ENCODE data around the gene UBE2J2. TPM values are rescaled to one million over a fixed set of nuclear protein-coding genes. Genes with fewer than 3 reads are reported as not detected.

Gene UBE2J2
- total RNA-seq, 1 experiment from 2014 or later, result 83.4 TPM

DNA sequence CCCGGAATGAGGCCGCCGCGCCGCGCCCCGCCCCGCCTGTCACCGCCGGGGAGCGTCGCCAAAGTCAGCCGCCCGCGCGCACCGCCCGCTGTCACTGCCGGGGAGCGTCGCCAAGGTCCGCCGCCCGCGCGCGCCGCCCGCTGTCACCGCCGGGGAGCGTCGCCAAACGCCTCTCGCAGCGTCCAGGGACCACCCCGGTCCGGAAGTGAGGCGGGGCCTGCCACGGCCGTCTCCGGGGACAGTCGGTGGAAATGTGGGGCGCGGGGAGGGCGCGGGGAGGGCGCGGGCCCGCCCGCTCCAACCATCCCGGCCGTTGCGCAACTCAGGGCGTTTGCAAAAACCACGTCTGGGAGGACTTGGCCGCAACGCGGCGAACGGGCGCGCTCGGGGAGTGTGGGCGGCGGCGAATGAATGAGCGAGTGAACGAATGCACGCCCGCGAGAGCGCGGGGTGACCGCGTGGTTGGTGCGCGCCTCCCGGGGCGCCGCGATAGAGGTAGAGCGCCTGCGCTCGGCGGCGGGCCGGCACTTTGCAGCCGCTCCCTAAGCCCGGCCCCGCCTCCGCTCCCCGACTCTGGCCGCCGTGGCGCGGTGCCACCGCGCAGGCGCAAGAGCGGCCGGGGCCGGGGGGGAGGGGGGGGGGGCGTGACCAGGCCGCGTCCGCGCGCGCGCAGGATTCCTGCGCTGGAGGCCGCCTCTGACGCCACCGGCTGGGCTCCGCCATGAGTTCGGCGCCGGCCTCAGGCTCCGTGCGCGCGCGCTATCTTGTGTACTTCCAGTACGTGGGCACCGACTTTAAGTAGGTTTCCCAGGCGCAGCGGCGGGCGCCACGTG, 34.5 kb upstream of the UBE2J2 start, which contains the start of the genes ACAP3 and PUSL1:
TSS of gene ACAP3 (minus strand) at position 8 of the 833 bp plus-strand sequence. CDS start 115 bp downstream, outside the sequence.
TSS of gene PUSL1 (plus strand) at position 675 of the 833 bp plus-strand sequence. CDS start at position 722, 47 bp downstream.
- Histone ChIP-seq H3K18ac (ENCODE audit: insufficient read length, low read depth, low read length) (no peak within 1 kb of the TSS), H3K27me3 (ENCODE audit: insufficient read depth, low read length) (no peaks in the 10 kb centered on the region), H3K14ac (ENCODE audit: insufficient read depth, low read length) (no peak within 1 kb of the TSS; the same call in 1 of the 2 replicates), H3K4ac (ENCODE audit: low read depth, low read length) (no peak within 1 kb of the TSS), H3K79me1 (ENCODE audit: insufficient read depth, low read depth, low read length, poor library complexity, severe bottlenecking) (no peaks in the 10 kb centered on the region), H3T11ph (ENCODE audit: low read length) (no peak within 1 kb of the TSS), H4K5ac (ENCODE audit: insufficient read length, low read depth, low read length) (no peak within 1 kb of the TSS), H2BK5ac (ENCODE audit: insufficient read length, low read length) (no peak within 1 kb of the TSS), H3K4me1 (ENCODE audit: insufficient read depth, low read length) (peaks cover 5% of the 10 kb centered on the region; the same call in 1 of the 2 replicates), H2AK5ac (ENCODE audit: insufficient read length, low read length) (no peak within 1 kb of the TSS), H3K27ac (ENCODE audit: insufficient read length, low read depth, low read length) (no peak within 1 kb of the TSS), H3K4me2 (ENCODE audit: insufficient read depth, insufficient read length, low read length) (peak within 1 kb of the TSS; percentile 46), H4K91ac (ENCODE audit: insufficient read length, low read depth, low read length) (no peak within 1 kb of the TSS), H3K23me2 (ENCODE audit: insufficient read length, low read depth, low read length, poor library complexity, severe bottlenecking) (peaks cover 15% of the 10 kb centered on the region), H3K23ac (ENCODE audit: insufficient read length, low read depth, low read length) (no peak within 1 kb of the TSS), H2BK120ac (ENCODE audit: low read depth, low read length, poor library complexity, severe bottlenecking) (no peak within 1 kb of the TSS), H3K79me2 (ENCODE audit: insufficient read depth, low read length) (no peaks in the 10 kb centered on the region), H4K20me1 (ENCODE audit: control insufficient read depth, insufficient read depth, insufficient read length) (no peaks in the 10 kb centered on the region), H3K9ac (ENCODE audit: extremely low read depth, insufficient read length, low read length) (peak within 1 kb of the TSS; percentile 33), H3K9me3 (ENCODE audit: control insufficient read depth, low read depth, low read length) (no peaks in the 10 kb centered on the region), H2BK20ac (ENCODE audit: low read depth, low read length, poor library complexity, severe bottlenecking) (no peak within 1 kb of the TSS), H2BK12ac (ENCODE audit: insufficient read length, low read depth, low read length) (no peak within 1 kb of the TSS), H4K8ac (replicated peaks; ENCODE audit: insufficient read length, low read depth, low read length) (no peak within 1 kb of the TSS), H2BK15ac (ENCODE audit: low read depth, low read length) (no peak within 1 kb of the TSS), H2AFZ (ENCODE audit: low read length) (no peak within 1 kb of the TSS), H3K56ac (ENCODE audit: insufficient read length, low read depth, low read length) (no peak within 1 kb of the TSS)
- Mint-ChIP-seq H3K27ac (peak within 1 kb of the TSS in 1 of 3 experiments; percentile 77; a peak in 1 of 7 replicates), H3K27me3 (ENCODE audit: low read depth) (peaks cover 3% of the 10 kb centered on the region; the same call in 1 of the 2 replicates), H3K36me3 (ENCODE audit: insufficient read depth in 1 of 3, low read depth in 3 of 3) (peaks cover 0 to 18% (median 12%) of the 10 kb centered on the region in 3 experiments; a peak in 6 of 7 replicates), H3K4me1 (peaks cover 18 to 31% of the 10 kb centered on the region in 2 experiments), H3K4me3 (peak within 1 kb of the TSS; percentile 80 to 86), H3K9me3 (no peaks in the 10 kb centered on the region; a peak in 1 of 5 replicates)
- no CpG with 5 or more reads among the region's 131 CpGs for WGBS (ENCODE audit: extremely low coverage, insufficient read length, low lambda C conversion rate)
- DNase-seq, result peak; percentile 83
- TF ChIP-seq, protein P1, sequence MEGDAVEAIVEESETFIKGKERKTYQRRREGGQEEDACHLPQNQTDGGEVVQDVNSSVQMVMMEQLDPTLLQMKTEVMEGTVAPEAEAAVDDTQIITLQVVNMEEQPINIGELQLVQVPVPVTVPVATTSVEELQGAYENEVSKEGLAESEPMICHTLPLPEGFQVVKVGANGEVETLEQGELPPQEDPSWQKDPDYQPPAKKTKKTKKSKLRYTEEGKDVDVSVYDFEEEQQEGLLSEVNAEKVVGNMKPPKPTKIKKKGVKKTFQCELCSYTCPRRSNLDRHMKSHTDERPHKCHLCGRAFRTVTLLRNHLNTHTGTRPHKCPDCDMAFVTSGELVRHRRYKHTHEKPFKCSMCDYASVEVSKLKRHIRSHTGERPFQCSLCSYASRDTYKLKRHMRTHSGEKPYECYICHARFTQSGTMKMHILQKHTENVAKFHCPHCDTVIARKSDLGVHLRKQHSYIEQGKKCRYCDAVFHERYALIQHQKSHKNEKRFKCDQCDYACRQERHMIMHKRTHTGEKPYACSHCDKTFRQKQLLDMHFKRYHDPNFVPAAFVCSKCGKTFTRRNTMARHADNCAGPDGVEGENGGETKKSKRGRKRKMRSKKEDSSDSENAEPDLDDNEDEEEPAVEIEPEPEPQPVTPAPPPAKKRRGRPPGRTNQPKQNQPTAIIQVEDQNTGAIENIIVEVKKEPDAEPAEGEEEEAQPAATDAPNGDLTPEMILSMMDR (conservative IDR thresholded peaks at IDR 0.05), result no peak

Measured in H9 (cell line).